Measurements from ENCODE around the gene OTOR. TPM values are rescaled to one million over a fixed set of nuclear protein-coding genes. Genes with fewer than 3 reads are reported as not detected.

OTOR gene
- total and polyA plus RNA-seq, 2 of the 8 experiments (the other 6 are each of a cell fraction or from before 2014, with no cell fraction given) = not detected

GRCh38 chr20:16744178-16744807 lies 3.9 kb upstream of the OTOR start:
- no peak overlapping the region for H2BK12ac ChIP-seq (ENCODE audit: low read depth, low read length)
- H4K20me1 ChIP-seq (replicated peaks in 1 of 2; ENCODE audit: control insufficient read depth in 1 of 2, insufficient read depth in 2 of 2, low read length in 2 of 2) = no peaks in the 10 kb centered on the region
- H3K79me2 ChIP-seq (ENCODE audit: control insufficient read depth in 1 of 2, insufficient read depth in 2 of 2, low read length in 2 of 2) = no peaks in the 10 kb centered on the region
- H3K23me2 ChIP-seq (ENCODE audit: low read depth, low read length) = no peaks in the 10 kb centered on the region; the same call in 1 of the 2 replicates
- no peak for DNase-seq (ENCODE audit: low read depth in 1 of 2, low spot score in 2 of 2)
- no peak overlapping the region for H3K9ac ChIP-seq (replicated peaks in 1 of 4; ENCODE audit: extremely low read depth in 1 of 4, low read depth in 3 of 4, low read length in 3 of 4)
- no peak overlapping the region for H3K4ac ChIP-seq (replicated peaks; ENCODE audit: insufficient read length, low read depth, low read length)
- POLR2A ChIA-PET (ENCODE audit: partially characterized antibody) = interaction anchor here (0.7 kb wide), 1 partner anchor 169 kb away, joined by 3 read pairs; no protein-coding TSS in a partner anchor
- H3K4me3 ChIP-seq (ENCODE audit: extremely low read depth in 1 of 4, insufficient read depth in 2 of 4, low read depth in 3 of 4, low read length in 4 of 4) = no peak overlapping the region
- H2BK15ac ChIP-seq (ENCODE audit: low read length) = no peak overlapping the region
- no peak overlapping the region for H2AK5ac ChIP-seq (ENCODE audit: low read depth, low read length)
- no peak overlapping the region for H4K91ac ChIP-seq (replicated peaks; ENCODE audit: insufficient read length, low read length)
- H4K8ac ChIP-seq (ENCODE audit: extremely low read depth, insufficient read depth, low read length) = no peak overlapping the region
- no peak overlapping the region for H4K5ac ChIP-seq (ENCODE audit: insufficient read length, low read depth, low read length)
- H2BK20ac ChIP-seq (ENCODE audit: low read length) = no peak overlapping the region
- 93% methylated on average over 3 of the region's 3 CpGs; no CpG with 5 or more reads in 1 of the 2 experiments for WGBS, 2 experiments (ENCODE audit: extremely low coverage in 1 of 2, insufficient coverage in 1 of 2, insufficient read length in 1 of 2, insufficient replicate concordance in 2 of 2, low coverage in 1 of 2, low lambda C conversion rate in 2 of 2, missing lambda C conversion rate in 1 of 2)
- H3K9me3 ChIP-seq (ENCODE audit: insufficient read depth in 2 of 2, low read depth in 1 of 2, low read length in 1 of 2) = no peaks in the 10 kb centered on the region
- peaks cover 3 to 19% (median 11%) of the 10 kb centered on the region in 4 experiments; a peak in 7 of 8 replicates for H3K36me3 ChIP-seq (ENCODE audit: control insufficient read depth in 2 of 4, insufficient read depth in 4 of 4, low read length in 3 of 4)
- H2BK120ac ChIP-seq (replicated peaks; ENCODE audit: low read depth, low read length) = no peak overlapping the region
- no peak overlapping the region for H3K27ac ChIP-seq (ENCODE audit: low read depth, low read length)
- H3K56ac ChIP-seq (replicated peaks; ENCODE audit: insufficient read length, low read depth, low read length) = no peak overlapping the region
- no peak overlapping the region for H2AFZ ChIP-seq (ENCODE audit: low read length)
- H3K18ac ChIP-seq (ENCODE audit: extremely low read depth, low read length) = no peak overlapping the region
- no peak for FAIRE-seq
- H3K4me1 ChIP-seq (replicated peaks in 1 of 4; ENCODE audit: control insufficient read depth in 3 of 4, insufficient read depth in 4 of 4, low read length in 3 of 4) = no peaks in the 10 kb centered on the region
- H3K27me3 ChIP-seq (replicated peaks in 1 of 4; ENCODE audit: control insufficient read depth in 3 of 4, extremely low read depth in 1 of 4, insufficient read depth in 3 of 4, low read length in 3 of 4) = no peaks in the 10 kb centered on the region
- no peak overlapping the region for H3K23ac ChIP-seq (ENCODE audit: insufficient read length)
- H2BK5ac ChIP-seq (ENCODE audit: low read depth, low read length) = no peak overlapping the region
- no peak overlapping the region for H3K14ac ChIP-seq (ENCODE audit: insufficient read length)
- H3K79me1 ChIP-seq (ENCODE audit: low read depth, low read length) = no peaks in the 10 kb centered on the region
- CTCF ChIA-PET (ENCODE audit: partially characterized antibody) = interaction anchor here (0.5 kb wide), 1 partner anchor 16 kb away, joined by 3 read pairs; no protein-coding TSS in a partner anchor
- no peak overlapping the region for H3K4me2 ChIP-seq (ENCODE audit: insufficient read depth in 1 of 2, low read depth in 2 of 2, low read length in 2 of 2)
- TF ChIP-seq SUZ12 (IDR thresholded peaks at IDR 0.05; ENCODE audit: low read length) (no peak), YY1 (IDR thresholded peaks at IDR 0.05; ENCODE audit: low read depth, low read length) (no peak), EGR1 (IDR thresholded peaks at IDR 0.05; ENCODE audit: borderline replicate concordance, low read depth, low read length) (no peak), GABPA (IDR thresholded peaks at IDR 0.05; ENCODE audit: borderline replicate concordance, insufficient read depth, low read length) (no peak)

All from H1 (cell line).